NB4 (cell line): ENCODE results near the gene NUPR1.

ENCODE experiments used
- DNase-seq: peaks from one replicate; pipeline ENCODE4 v3.0.0; 2010; ENCODE audit warnings: low read depth
- H3K4me3 ChIP-seq: one replicate; pipeline ENCODE4 v1.5.1; 2011; ENCODE audit warnings: mild to moderate bottlenecking, low read depth, low read length, moderate library complexity
- CTCF ChIP-seq: IDR thresholded peaks from one replicate; pipeline ENCODE4 v1.5.1; 2012; ENCODE audit warnings: low read depth, low read length
- MAX ChIP-seq: IDR thresholded peaks from 2 replicates; pipeline ENCODE4 v1.6.1; 2011; ENCODE audit warnings: low read depth, low read length
- MYC ChIP-seq: IDR thresholded peaks from 2 replicates; pipeline ENCODE4 v1.6.1; 2011; ENCODE audit warnings: low read depth, low read length
- POLR2A ChIP-seq: IDR thresholded peaks from 2 replicates; pipeline ENCODE4 v1.6.1; 2011; ENCODE audit warnings: mild to moderate bottlenecking; ENCODE audit not compliant: insufficient read length; ENCODE audit errors: extremely low read depth

The NUPR1 gene

GRCh38 chr16:28575446-28576109, 36.8 kb upstream of the NUPR1 start:
- DNase-seq, result no peak
- no peak for TF ChIP-seq CTCF
- no peak for TF ChIP-seq MAX
- TF ChIP-seq MYC, result no peak
- TF ChIP-seq POLR2A, result no peak
- H3K4me3 ChIP-seq, result no peak overlapping the region

- no peak for TF ChIP-seq MYC
- no peak for TF ChIP-seq MAX
- no peak for TF ChIP-seq POLR2A
- TF ChIP-seq CTCF, result no peak
These were observed 36.2 kb upstream of the NUPR1 start for GRCh38 chr16:28574925-28575324.

GRCh38 chr16:28573738-28574718, 35.3 kb upstream of the NUPR1 start:
- H3K4me3 ChIP-seq, result no peak overlapping the region
- no peak for DNase-seq
- TF ChIP-seq POLR2A, result no peak
- TF ChIP-seq MAX, result no peak
- no peak for TF ChIP-seq CTCF
- TF ChIP-seq MYC, result no peak

More at GRCh38 chr16:28574925-28575324, 36.2 kb upstream of the NUPR1 start:
- DNase-seq, result no peak
- H3K4me3 ChIP-seq, result no peak overlapping the region

GRCh38 chr16:28572696-28573510, 34.1 kb upstream of the NUPR1 start:
- DNase-seq, result no peak
- TF ChIP-seq MYC (no peak), MAX (no peak), CTCF (no peak), POLR2A (no peak)
- no peak overlapping the region for H3K4me3 ChIP-seq

- TF ChIP-seq MYC, result no peak
- no peak for TF ChIP-seq POLR2A
- TF ChIP-seq MAX, result no peak
- TF ChIP-seq CTCF, result no peak
These were observed 31.4 kb upstream of the NUPR1 start for GRCh38 chr16:28569968-28570752.

More at GRCh38 chr16:28569968-28570752, 31.4 kb upstream of the NUPR1 start:
- DNase-seq, result no peak
- no peak overlapping the region for H3K4me3 ChIP-seq
